H9 (cell line): ENCODE data around the gene ERI3. TPM values are rescaled to one million over a fixed set of nuclear protein-coding genes. Genes with fewer than 3 reads are reported as not detected.

Experiments used
- DNase-seq: peaks from one replicate; pipeline ENCODE4 v3.0.0-alpha.2; 2017
- H2AFZ ChIP-seq: one replicate; pipeline ENCODE4 v1.6.1; 2013; ENCODE audit warnings: mild to moderate bottlenecking, low read length, control low read depth, moderate library complexity
- H2AK5ac ChIP-seq: 2 replicates; pipeline ENCODE4 v1.6.1; 2013; ENCODE audit warnings: low read length, control low read depth, mixed read lengths; ENCODE audit not compliant: insufficient read length
- H2BK120ac ChIP-seq: one replicate; pipeline ENCODE4 v1.6.1; 2013; ENCODE audit warnings: low read depth, mild to moderate bottlenecking, low read length, control low read depth, inconsistent platforms; ENCODE audit not compliant: poor library complexity, severe bottlenecking
- H2BK12ac ChIP-seq: 2 replicates; pipeline ENCODE4 v1.6.1; 2013; ENCODE audit warnings: low read length, control low read depth, mixed read lengths, low read depth; ENCODE audit not compliant: insufficient read length
- H2BK15ac ChIP-seq: 2 replicates; pipeline ENCODE4 v1.6.1; 2013; ENCODE audit warnings: low read depth, low read length, control low read depth
- H2BK20ac ChIP-seq: one replicate; pipeline ENCODE4 v1.6.1; 2013; ENCODE audit warnings: low read depth, mild to moderate bottlenecking, low read length, control low read depth, inconsistent platforms; ENCODE audit not compliant: poor library complexity, severe bottlenecking
- H2BK5ac ChIP-seq: 2 replicates; pipeline ENCODE4 v1.6.1; 2013; ENCODE audit warnings: low read length, control low read depth, mixed read lengths; ENCODE audit not compliant: insufficient read length
- H3K14ac ChIP-seq: 2 replicates; pipeline ENCODE4 v1.6.1; 2013; ENCODE audit warnings: low read length, control low read depth; ENCODE audit not compliant: insufficient read depth
- H3K18ac ChIP-seq: 2 replicates; pipeline ENCODE4 v1.6.1; 2013; ENCODE audit warnings: low read depth, mild to moderate bottlenecking, mixed read lengths, low read length, control low read depth; ENCODE audit not compliant: insufficient read length
- H3K23ac ChIP-seq: 2 replicates; pipeline ENCODE4 v1.6.1; 2013; ENCODE audit warnings: low read length, control low read depth, mixed read lengths, low read depth; ENCODE audit not compliant: insufficient read length
- H3K23me2 ChIP-seq: 2 replicates; pipeline ENCODE4 v1.6.1; 2013; ENCODE audit warnings: low read depth, mild to moderate bottlenecking, mixed read lengths, low read length, control low read depth; ENCODE audit not compliant: insufficient read length, poor library complexity, severe bottlenecking
- H3K27ac ChIP-seq: 2 replicates; pipeline ENCODE4 v1.5.1; 2013; ENCODE audit warnings: low read length, control low read depth, mixed read lengths, low read depth; ENCODE audit not compliant: insufficient read length
- H3K27me3 ChIP-seq: 2 replicates; pipeline ENCODE4 v1.6.1; 2013; ENCODE audit warnings: low read length, control low read depth, inconsistent platforms; ENCODE audit not compliant: insufficient read depth
- H3K4ac ChIP-seq: 2 replicates; pipeline ENCODE4 v1.6.1; 2013; ENCODE audit warnings: low read depth, mild to moderate bottlenecking, control low read depth, inconsistent platforms, low read length, moderate library complexity
- H3K4me1 ChIP-seq: 2 replicates; pipeline ENCODE4 v1.6.1; 2013; ENCODE audit warnings: low read length, control low read depth, inconsistent platforms; ENCODE audit not compliant: insufficient read depth
- H3K4me2 ChIP-seq: 2 replicates; pipeline ENCODE4 v1.6.1; 2013; ENCODE audit warnings: low read length, control low read depth, mixed read lengths; ENCODE audit not compliant: insufficient read length, insufficient read depth
- H3K56ac ChIP-seq: 2 replicates; pipeline ENCODE4 v1.6.1; 2013; ENCODE audit warnings: low read depth, mild to moderate bottlenecking, mixed read lengths, low read length, control low read depth; ENCODE audit not compliant: insufficient read length
- H3K79me1 ChIP-seq: 2 replicates; pipeline ENCODE4 v1.6.1; 2013; ENCODE audit warnings: low read depth, mild to moderate bottlenecking, moderate library complexity, low read length, control low read depth, inconsistent platforms; ENCODE audit not compliant: insufficient read depth, poor library complexity, severe bottlenecking
- H3K79me2 ChIP-seq: 2 replicates; pipeline ENCODE4 v1.6.1; 2013; ENCODE audit warnings: low read length, control low read depth, inconsistent platforms; ENCODE audit not compliant: insufficient read depth
- H3K9ac ChIP-seq: 2 replicates; pipeline ENCODE4 v1.6.1; 2013; ENCODE audit warnings: low read length, control low read depth, mixed read lengths; ENCODE audit not compliant: insufficient read length; ENCODE audit errors: extremely low read depth
- H3K9me3 ChIP-seq: one replicate; pipeline ENCODE4 v1.6.1; 2013; ENCODE audit warnings: low read depth, low read length, inconsistent platforms; ENCODE audit not compliant: control insufficient read depth
- H3T11ph ChIP-seq: one replicate; pipeline ENCODE4 v1.6.1; 2013; ENCODE audit warnings: mild to moderate bottlenecking, low read length, control low read depth, inconsistent platforms
- H4K20me1 ChIP-seq: one replicate; pipeline ENCODE4 v1.6.1; 2013; ENCODE audit not compliant: control insufficient read depth, insufficient read length, insufficient read depth
- H4K5ac ChIP-seq: 2 replicates; pipeline ENCODE4 v1.6.1; 2013; ENCODE audit warnings: low read depth, mild to moderate bottlenecking, mixed read lengths, low read length, control low read depth; ENCODE audit not compliant: insufficient read length
- H4K8ac ChIP-seq: replicated peaks from 2 replicates; pipeline ENCODE4 v1.6.1; 2013; ENCODE audit warnings: low read length, control low read depth, mixed read lengths, low read depth; ENCODE audit not compliant: insufficient read length
- H4K91ac ChIP-seq: 2 replicates; pipeline ENCODE4 v1.6.1; 2013; ENCODE audit warnings: low read depth, mild to moderate bottlenecking, moderate library complexity, mixed read lengths, low read length, control low read depth; ENCODE audit not compliant: insufficient read length
- H3K27ac Mint-ChIP-seq, 3 experiments: 2 replicates in 2 of 3; 3 replicates in 1 of 3; pipeline ENCODE4 v1.8.0; 2020 to 2021; ENCODE audit warnings: mixed read lengths in 3 of 3, mild to moderate bottlenecking in 1 of 3, moderate library complexity in 1 of 3
- H3K27me3 Mint-ChIP-seq: 2 replicates; pipeline ENCODE4 v1.8.0; 2021; ENCODE audit warnings: low read depth, mild to moderate bottlenecking, moderate library complexity, mixed read lengths
- H3K36me3 Mint-ChIP-seq, 3 experiments: 2 replicates in 2 of 3; 3 replicates in 1 of 3; pipeline ENCODE4 v1.8.0; 2020 to 2021; ENCODE audit warnings: low read depth in 3 of 3, mixed read lengths in 3 of 3; ENCODE audit not compliant: insufficient read depth in 1 of 3
- H3K4me1 Mint-ChIP-seq, 2 experiments: 2 replicates each; pipeline ENCODE4 v1.8.0; 2020; ENCODE audit warnings: mixed read lengths in 2 of 2
- H3K4me3 Mint-ChIP-seq, 2 experiments: 2 replicates in 1 of 2; 3 replicates in 1 of 2; pipeline ENCODE4 v1.8.0; 2020 to 2021; ENCODE audit warnings: mild to moderate bottlenecking in 2 of 2, mixed read lengths in 2 of 2, moderate library complexity in 1 of 2
- H3K9me3 Mint-ChIP-seq, 2 experiments: 2 replicates in 1 of 2; 3 replicates in 1 of 2; pipeline ENCODE4 v1.8.0; 2020; ENCODE audit warnings: mild to moderate bottlenecking in 2 of 2, mixed read lengths in 2 of 2, moderate library complexity in 1 of 2
- CTCF ChIP-seq: fragments of 200-600 bp; sonication (generic); conservative IDR thresholded peaks from 3 replicates; pipeline ENCODE4 v1.8.0; 2021; ENCODE audit warnings: antibody characterized with exemption, mild to moderate bottlenecking
- WGBS: extraction: QIAGEN DNeasy Blood & Tissue Kit; methylation state at CpG from one replicate; pipeline ENCODE4 v1.1.7; 2013; ENCODE audit warnings: missing lambda C conversion rate, low lambda C conversion rate, mixed read lengths; ENCODE audit not compliant: insufficient read length; ENCODE audit errors: extremely low coverage; 5-methylcytosine and 5-hydroxymethylcytosine counted together
- total RNA-seq: library from RNA; stranded (reverse); gene quantifications from 2 replicates; pipeline ENCODE4 v1.2.1, GENCODE V29; 2021

Gene ERI3
- total RNA-seq, 1 experiment from 2014 or later = 61.6 TPM

- Histone ChIP-seq H4K91ac (no peak overlapping the region), H3K79me2 (no peaks in the 10 kb centered on the region), H3K23ac (no peak overlapping the region), H3K79me1 (no peaks in the 10 kb centered on the region), H4K20me1 (no peaks in the 10 kb centered on the region), H3K4me2 (no peak overlapping the region), H3T11ph (no peak overlapping the region), H3K9me3 (no peaks in the 10 kb centered on the region), H2AK5ac (no peak overlapping the region), H3K14ac (no peak overlapping the region), H3K18ac (no peak overlapping the region), H3K27me3 (no peaks in the 10 kb centered on the region; the same call in 1 of the 2 replicates), H4K5ac (no peak overlapping the region), H3K56ac (no peak overlapping the region), H2BK12ac (no peak overlapping the region), H3K9ac (no peak overlapping the region), H2BK20ac (no peak overlapping the region), H2BK15ac (no peak overlapping the region), H3K4me1 (no peaks in the 10 kb centered on the region), H3K4ac (no peak overlapping the region), H3K27ac (no peak overlapping the region), H2AFZ (no peak overlapping the region), H3K23me2 (no peaks in the 10 kb centered on the region), H4K8ac (no peak overlapping the region), H2BK120ac (no peak overlapping the region), H2BK5ac (no peak overlapping the region)
- H3K27me3 Mint-ChIP-seq = peaks cover 12% of the 10 kb centered on the region; the same call in 1 of the 2 replicates
- H3K9me3 Mint-ChIP-seq = no peaks in the 10 kb centered on the region
- no CpG with 5 or more reads among the region's 1 CpG for WGBS
- peaks cover 5% of the 10 kb centered on the region in 2 experiments for H3K4me1 Mint-ChIP-seq
- no peak overlapping the region for H3K27ac Mint-ChIP-seq
- DNase-seq = no peak
- H3K4me3 Mint-ChIP-seq = no peak overlapping the region
- H3K36me3 Mint-ChIP-seq = no peaks in the 10 kb centered on the region
- no peak for TF ChIP-seq CTCF
These were observed 34.4 kb upstream of the ERI3 start for GRCh38 chr1:44389437-44389836.
